OCI-LY3 (cell line): Measurements from ENCODE around the gene SGSH.

Experiments used
- H2AFZ ChIP-seq: fragments of 200-600, 300-600 bp; shearing (Covaris generic); 2 replicates; pipeline ENCODE4 v1.6.0; 2014; ENCODE audit warnings: antibody characterized with exemption, low read depth, low read length
- H3K27ac ChIP-seq: fragments of 200-600, 300-600 bp; sonication (generic); 2 replicates; pipeline ENCODE4 v1.5.1; 2014; ENCODE audit warnings: mild to moderate bottlenecking, low read length, moderate library complexity, mixed read lengths
- H3K27me3 ChIP-seq: fragments of 200-600, 300-600 bp; sonication (generic); 2 replicates; pipeline ENCODE4 v1.6.1; 2014; ENCODE audit warnings: low read depth, low read length, mixed read lengths
- H3K36me3 ChIP-seq: fragments of 200-600, 300-600 bp; sonication (generic); replicated peaks from 2 replicates; pipeline ENCODE3; 2014; ENCODE audit warnings: low read depth, low read length, mixed read lengths
- H3K4me1 ChIP-seq: fragments of 300-600, 200-600 bp; sonication (generic); 2 replicates; pipeline ENCODE4 v1.6.1; 2014; ENCODE audit warnings: low read length, mixed read lengths
- H3K4me2 ChIP-seq: fragments of 200-600, 300-600 bp; sonication (generic); 2 replicates; pipeline ENCODE4 v1.6.1; 2014; ENCODE audit warnings: low read length, mixed read lengths
- H3K4me3 ChIP-seq: fragments of 300-600, 200-600 bp; sonication (generic); 2 replicates; pipeline ENCODE4 v1.5.1; 2014; ENCODE audit warnings: antibody characterized with exemption, mild to moderate bottlenecking, low read length, moderate library complexity
- H3K79me2 ChIP-seq: fragments of 300-600, 200-600 bp; shearing (Covaris generic); 2 replicates; pipeline ENCODE4 v1.6.1; 2014; ENCODE audit warnings: mild to moderate bottlenecking, low read length, mixed read lengths
- H3K9ac ChIP-seq: fragments of 300-600, 200-600 bp; shearing (Covaris generic); 2 replicates; pipeline ENCODE4 v1.6.0; 2014; ENCODE audit warnings: mild to moderate bottlenecking, low read length, moderate library complexity
- H3K9me3 ChIP-seq: fragments of 200-600, 300-600 bp; shearing (Covaris generic); 2 replicates; pipeline ENCODE4 v1.6.1; 2014; ENCODE audit warnings: low read length, mixed read lengths; ENCODE audit not compliant: insufficient read depth
- H4K20me1 ChIP-seq: fragments of 200-600, 300-600 bp; sonication (generic); 2 replicates; pipeline ENCODE4 v1.6.1; 2016; ENCODE audit warnings: low read length, mixed read lengths; ENCODE audit not compliant: insufficient read depth
- EZH2phosphoT487 ChIP-seq: fragments of 200-600 bp; shearing (Covaris generic); IDR thresholded peaks from 2 replicates; pipeline ENCODE4 v1.6.1; 2018; ENCODE audit warnings: antibody characterized with exemption, mixed run types, low read depth
- TF ChIP-seq, protein P1 (sequence below): fragments of 200-600, 300-600 bp; sonication (generic); IDR thresholded peaks from 2 replicates; pipeline ENCODE4 v1.5.1; 2014; ENCODE audit warnings: antibody characterized with exemption, low read length, low read depth

The SGSH gene

DNA sequence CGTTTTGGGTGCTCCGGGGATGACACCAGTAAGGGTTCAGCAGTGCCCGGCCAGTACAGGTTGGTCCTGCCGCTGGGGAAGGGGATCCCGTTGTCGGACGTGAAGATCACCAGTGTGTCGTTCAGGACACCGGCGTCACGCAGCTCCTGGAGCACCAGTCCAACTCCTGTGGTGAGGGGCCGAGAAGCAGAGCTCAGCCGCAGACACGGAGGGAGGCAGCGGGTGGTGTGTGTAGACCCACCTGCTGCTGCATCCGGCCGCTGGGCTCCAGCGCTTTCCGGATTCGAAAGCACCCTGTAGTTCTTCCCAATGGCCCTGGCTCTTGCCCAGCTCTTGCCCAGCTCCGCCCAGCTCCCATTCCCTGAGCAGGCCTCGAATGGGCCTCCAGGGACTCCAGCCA, 8.0 kb downstream of the SGSH start:
- H3K9ac ChIP-seq: no peak overlapping the region

DNA sequence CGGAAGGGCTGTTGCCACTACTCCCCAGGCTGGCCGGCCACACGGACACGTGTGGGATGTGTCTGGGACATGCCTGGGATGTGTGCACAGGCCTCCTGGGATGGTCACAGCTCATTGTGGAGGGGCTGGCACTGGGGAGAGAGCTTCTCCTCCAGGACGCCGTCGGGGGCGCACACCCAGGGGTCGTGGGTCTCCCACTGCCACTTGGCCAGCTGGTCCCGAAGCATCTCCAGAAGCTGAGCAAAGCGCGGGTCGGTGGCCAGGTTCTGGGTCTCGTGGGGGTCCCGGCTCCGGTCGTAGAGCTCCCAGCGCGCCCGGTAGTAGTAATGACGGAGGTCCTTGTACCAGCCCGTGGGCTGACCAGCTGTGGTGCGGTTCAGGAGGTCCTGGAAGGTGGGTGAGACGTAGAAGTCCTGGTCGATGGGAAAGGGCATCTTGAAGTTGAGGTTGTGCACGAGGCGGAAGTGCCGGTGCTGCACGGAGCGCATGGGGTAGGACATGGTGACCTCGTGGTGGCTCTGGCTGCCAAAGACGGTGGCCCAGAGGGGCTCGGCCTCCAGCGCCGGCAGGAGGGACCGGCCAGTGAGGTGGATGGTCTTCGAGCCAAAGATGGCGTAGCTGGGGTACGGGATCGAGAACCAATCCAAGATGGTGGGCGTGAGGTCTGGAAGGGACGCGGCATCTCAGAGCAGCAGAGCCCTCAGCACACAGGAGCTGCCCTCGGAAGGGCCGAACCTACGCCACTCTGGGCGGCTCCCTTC, 9.6 kb downstream of the SGSH start:
- TF ChIP-seq, protein P1, sequence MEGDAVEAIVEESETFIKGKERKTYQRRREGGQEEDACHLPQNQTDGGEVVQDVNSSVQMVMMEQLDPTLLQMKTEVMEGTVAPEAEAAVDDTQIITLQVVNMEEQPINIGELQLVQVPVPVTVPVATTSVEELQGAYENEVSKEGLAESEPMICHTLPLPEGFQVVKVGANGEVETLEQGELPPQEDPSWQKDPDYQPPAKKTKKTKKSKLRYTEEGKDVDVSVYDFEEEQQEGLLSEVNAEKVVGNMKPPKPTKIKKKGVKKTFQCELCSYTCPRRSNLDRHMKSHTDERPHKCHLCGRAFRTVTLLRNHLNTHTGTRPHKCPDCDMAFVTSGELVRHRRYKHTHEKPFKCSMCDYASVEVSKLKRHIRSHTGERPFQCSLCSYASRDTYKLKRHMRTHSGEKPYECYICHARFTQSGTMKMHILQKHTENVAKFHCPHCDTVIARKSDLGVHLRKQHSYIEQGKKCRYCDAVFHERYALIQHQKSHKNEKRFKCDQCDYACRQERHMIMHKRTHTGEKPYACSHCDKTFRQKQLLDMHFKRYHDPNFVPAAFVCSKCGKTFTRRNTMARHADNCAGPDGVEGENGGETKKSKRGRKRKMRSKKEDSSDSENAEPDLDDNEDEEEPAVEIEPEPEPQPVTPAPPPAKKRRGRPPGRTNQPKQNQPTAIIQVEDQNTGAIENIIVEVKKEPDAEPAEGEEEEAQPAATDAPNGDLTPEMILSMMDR: no peak
- TF ChIP-seq EZH2phosphoT487: no peak
- Histone ChIP-seq H3K9me3 (no peaks in the 10 kb centered on the region), H4K20me1 (no peaks in the 10 kb centered on the region), H3K4me1 (no peaks in the 10 kb centered on the region), H2AFZ (no peak overlapping the region), H3K9ac (no peak overlapping the region), H3K79me2 (no peaks in the 10 kb centered on the region), H3K27ac (no peak overlapping the region), H3K4me3 (no peak overlapping the region), H3K4me2 (no peak overlapping the region), H3K36me3 (peaks cover 8% of the 10 kb centered on the region), H3K27me3 (no peaks in the 10 kb centered on the region)

More for the DNA sequence above, 8.0 kb downstream of the SGSH start:
- Histone ChIP-seq H3K27ac (no peak overlapping the region), H4K20me1 (no peaks in the 10 kb centered on the region), H3K36me3 (peaks cover 21% of the 10 kb centered on the region), H3K4me2 (no peak overlapping the region), H3K9me3 (no peaks in the 10 kb centered on the region), H3K4me1 (no peaks in the 10 kb centered on the region), H3K4me3 (no peak overlapping the region), H2AFZ (no peak overlapping the region), H3K79me2 (no peaks in the 10 kb centered on the region), H3K27me3 (no peaks in the 10 kb centered on the region)
- TF ChIP-seq, protein P1: no peak
- TF ChIP-seq EZH2phosphoT487: no peak

DNA sequence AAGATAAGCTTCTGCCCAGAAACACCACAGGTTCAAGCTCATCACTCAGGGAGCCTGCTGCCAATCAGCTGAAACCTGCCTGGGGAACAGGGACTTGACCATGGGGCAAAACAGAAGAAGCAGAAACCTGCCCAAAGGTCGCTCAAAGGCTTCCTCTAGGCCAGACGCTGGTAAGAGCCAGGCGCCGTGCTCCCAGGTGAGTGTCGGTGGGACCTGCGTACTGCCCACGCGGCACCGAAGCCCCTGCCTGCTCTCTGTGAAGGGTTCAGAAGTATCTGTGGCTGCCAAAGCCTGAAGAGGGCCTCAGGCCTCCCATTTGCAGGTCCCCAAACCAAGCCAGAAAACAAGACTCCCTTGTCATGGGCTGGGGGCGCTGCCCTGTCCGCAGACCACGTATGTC, 10.4 kb downstream of the SGSH start:
- no peaks in the 10 kb centered on the region for H3K4me1 ChIP-seq
- no peaks in the 10 kb centered on the region for H3K27me3 ChIP-seq
- TF ChIP-seq, protein P1: no peak
- TF ChIP-seq EZH2phosphoT487: no peak
- no peak overlapping the region for H2AFZ ChIP-seq
- no peak overlapping the region for H3K4me2 ChIP-seq
- no peaks in the 10 kb centered on the region for H3K79me2 ChIP-seq
- no peak overlapping the region for H3K27ac ChIP-seq
- no peaks in the 10 kb centered on the region for H4K20me1 ChIP-seq
- peaks cover 8% of the 10 kb centered on the region for H3K36me3 ChIP-seq
- H3K9ac ChIP-seq: no peak overlapping the region
- no peaks in the 10 kb centered on the region for H3K9me3 ChIP-seq
- no peak overlapping the region for H3K4me3 ChIP-seq

DNA sequence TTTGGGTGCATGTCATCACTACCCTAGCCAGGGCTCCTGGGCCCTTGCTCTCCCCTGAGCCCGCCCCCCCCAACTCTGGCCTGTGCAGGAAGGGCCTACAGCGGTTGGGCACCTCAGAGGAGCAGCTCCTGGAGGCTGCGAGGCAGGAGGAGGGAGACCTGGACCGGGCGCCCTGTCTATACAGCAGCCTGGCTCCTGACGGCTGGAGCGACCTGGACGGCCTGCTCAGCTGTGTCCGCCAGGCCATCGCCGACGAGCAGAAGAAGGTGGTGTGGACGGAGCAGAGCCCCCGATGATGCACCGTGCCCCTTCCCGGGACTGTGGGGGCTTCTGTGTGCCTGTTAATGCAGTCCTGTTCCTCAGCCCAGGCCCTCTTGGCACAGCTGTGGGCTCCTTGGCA, 12.1 kb downstream of the SGSH start:
- Histone ChIP-seq H3K27ac (no peak overlapping the region), H3K4me2 (no peak overlapping the region), H3K9ac (no peak overlapping the region), H3K9me3 (no peaks in the 10 kb centered on the region), H3K36me3 (peaks cover 8% of the 10 kb centered on the region), H4K20me1 (no peaks in the 10 kb centered on the region), H3K4me3 (no peak overlapping the region), H3K79me2 (no peaks in the 10 kb centered on the region), H3K27me3 (no peaks in the 10 kb centered on the region), H3K4me1 (no peaks in the 10 kb centered on the region), H2AFZ (no peak overlapping the region)
- TF ChIP-seq EZH2phosphoT487: no peak
- TF ChIP-seq, protein P1: no peak
